ENCODE measurements around the gene DCHS1. TPM values are rescaled to one million over a fixed set of nuclear protein-coding genes. Genes with fewer than 3 reads are reported as not detected.

Gene DCHS1
- total RNA-seq, 4 donors from 2014 or later, result 3.9 to 9.0 (median 6.4) TPM

DNA sequence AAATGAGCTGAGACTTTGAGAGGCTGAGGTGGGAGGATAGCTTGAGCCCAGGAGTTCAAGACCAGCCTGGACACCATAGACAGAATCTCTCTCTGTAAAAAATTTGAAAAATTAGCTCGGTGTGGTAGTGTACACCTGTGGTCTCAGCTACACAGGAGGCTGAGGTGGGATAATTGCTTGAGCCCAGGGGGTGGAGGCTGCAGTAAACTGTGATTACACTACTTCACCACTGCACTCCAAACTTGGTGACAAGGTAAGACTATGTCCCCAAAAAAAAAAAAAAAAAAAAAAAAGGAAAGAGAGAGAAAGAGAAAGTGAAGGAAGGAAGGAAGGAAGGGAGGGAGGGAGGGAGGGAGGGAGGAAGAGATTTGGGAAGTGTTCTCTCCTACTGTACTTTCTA is 77.5 kb downstream of the DCHS1 start:
- TF ChIP-seq EP300 (IDR thresholded peaks at IDR 0.05) (no peak), POLR2AphosphoS5 (IDR thresholded peaks at IDR 0.05) (no peak), POLR2A (IDR thresholded peaks at IDR 0.05) (no peak)
- TF ChIP-seq, protein P1, sequence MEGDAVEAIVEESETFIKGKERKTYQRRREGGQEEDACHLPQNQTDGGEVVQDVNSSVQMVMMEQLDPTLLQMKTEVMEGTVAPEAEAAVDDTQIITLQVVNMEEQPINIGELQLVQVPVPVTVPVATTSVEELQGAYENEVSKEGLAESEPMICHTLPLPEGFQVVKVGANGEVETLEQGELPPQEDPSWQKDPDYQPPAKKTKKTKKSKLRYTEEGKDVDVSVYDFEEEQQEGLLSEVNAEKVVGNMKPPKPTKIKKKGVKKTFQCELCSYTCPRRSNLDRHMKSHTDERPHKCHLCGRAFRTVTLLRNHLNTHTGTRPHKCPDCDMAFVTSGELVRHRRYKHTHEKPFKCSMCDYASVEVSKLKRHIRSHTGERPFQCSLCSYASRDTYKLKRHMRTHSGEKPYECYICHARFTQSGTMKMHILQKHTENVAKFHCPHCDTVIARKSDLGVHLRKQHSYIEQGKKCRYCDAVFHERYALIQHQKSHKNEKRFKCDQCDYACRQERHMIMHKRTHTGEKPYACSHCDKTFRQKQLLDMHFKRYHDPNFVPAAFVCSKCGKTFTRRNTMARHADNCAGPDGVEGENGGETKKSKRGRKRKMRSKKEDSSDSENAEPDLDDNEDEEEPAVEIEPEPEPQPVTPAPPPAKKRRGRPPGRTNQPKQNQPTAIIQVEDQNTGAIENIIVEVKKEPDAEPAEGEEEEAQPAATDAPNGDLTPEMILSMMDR (IDR thresholded peaks at IDR 0.05), result no peak
- Histone ChIP-seq H3K4me1 (peaks cover 11% of the 10 kb centered on the region), H3K27me3 (no peaks in the 10 kb centered on the region), H3K27ac (no peak overlapping the region), H3K4me3 (no peak overlapping the region), H3K9me3 (peaks cover 4% of the 10 kb centered on the region), H3K36me3 (no peaks in the 10 kb centered on the region)
- no peak for DNase-seq (ENCODE audit: low spot score in 2 of 2)
- WGBS, result 96% methylated on average over 1 of the region's 1 CpG

DNA sequence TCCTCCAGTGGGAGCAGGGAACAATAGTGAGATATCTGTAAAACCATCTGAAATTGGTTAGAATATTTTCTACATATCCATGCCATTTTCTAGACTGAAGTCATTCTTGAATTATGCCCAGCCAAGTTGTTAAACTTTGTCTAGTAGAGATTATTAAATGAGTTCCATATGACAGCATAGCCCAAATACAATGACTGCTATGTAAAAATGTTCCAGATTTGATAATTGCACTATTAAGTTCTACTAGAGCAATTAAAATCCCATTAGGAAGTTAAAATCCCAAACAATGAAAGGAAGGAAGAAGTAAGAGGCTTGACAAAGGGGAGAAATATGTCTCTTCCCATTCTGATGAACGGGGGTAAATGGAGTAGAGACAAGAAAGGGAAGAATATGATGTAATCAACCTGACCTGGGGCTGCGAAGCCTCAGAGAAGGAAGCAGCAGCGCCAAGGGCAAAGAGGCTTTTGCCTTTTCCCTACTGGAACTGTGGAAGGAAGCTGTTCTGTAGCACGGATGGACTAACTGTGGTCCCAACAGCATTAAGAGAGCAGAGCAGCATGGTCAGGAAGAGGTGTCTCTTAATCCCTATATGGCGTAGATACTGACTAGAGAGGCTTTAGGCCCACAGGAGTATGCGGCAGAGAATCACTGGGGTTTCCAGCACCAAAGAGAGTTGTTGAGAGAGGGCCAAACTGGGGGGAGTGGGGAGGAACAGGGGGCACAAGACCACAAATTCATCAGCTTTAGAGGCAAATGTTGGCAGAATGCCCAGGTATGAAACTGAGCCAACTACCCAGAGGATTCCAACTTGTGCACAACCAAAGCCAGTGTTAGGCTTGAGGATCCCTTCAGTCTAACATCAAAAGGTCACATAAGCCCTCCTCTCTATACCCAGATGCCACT is 78.9 kb downstream of the DCHS1 start:
- Histone ChIP-seq H3K36me3 (no peaks in the 10 kb centered on the region), H3K27me3 (no peaks in the 10 kb centered on the region), H3K4me3 (no peak overlapping the region), H3K9me3 (no peaks in the 10 kb centered on the region), H3K4me1 (peaks cover 11% of the 10 kb centered on the region), H3K27ac (peak overlapping the region; percentile 51)
- no peak for TF ChIP-seq POLR2A (IDR thresholded peaks at IDR 0.05)
- TF ChIP-seq, protein P1 (IDR thresholded peaks at IDR 0.05), result no peak
- no peak for TF ChIP-seq EP300 (IDR thresholded peaks at IDR 0.05)
- TF ChIP-seq POLR2AphosphoS5 (IDR thresholded peaks at IDR 0.05), result no peak
- DNase-seq (ENCODE audit: low spot score in 2 of 2), result no peak
- WGBS, result 50% methylated on average over 5 of the region's 6 CpGs

DNA sequence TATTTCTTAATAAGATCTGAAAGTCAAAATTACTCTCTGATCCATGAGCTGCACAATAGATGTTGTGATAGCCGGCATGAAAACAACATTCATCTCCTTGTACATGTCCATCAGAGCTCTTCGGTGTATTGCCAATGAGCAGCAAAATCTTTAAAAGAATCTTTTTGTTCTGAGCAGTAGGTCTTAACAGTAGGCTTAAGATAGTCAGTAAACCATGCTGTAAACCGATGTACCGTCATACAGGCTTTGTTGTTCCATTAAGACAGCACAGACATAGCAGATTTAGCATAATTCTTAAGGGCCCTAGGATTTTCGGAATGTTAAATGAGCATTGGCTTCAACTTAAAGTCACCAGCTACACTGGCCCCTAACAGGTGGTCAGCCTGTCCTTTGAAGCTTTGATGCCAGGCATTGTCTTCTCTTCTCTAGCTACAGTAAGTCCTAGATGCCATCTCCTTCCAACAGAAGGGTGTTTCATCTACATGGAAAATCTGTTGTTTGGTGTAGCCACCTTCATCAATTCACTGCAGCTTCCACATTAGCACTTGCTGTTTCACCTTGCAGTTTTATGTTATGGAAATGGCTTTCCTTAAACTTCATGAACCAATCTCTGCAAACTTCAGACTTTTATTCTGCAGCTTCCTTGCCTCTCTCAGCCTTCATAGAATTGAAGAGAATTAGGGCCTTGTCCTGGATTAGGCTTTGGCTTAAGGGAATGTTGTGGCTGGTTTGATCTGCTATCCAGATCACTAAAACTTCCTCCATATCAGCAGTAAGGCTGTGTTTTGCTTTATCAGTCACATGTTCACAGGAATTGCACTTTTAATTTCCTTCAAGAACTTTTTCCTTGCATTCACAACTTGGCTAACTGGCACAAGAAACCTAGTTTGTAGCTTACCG is 80.5 kb downstream of the DCHS1 start:
- no peaks in the 10 kb centered on the region for H3K27me3 ChIP-seq
- no peak for DNase-seq (ENCODE audit: low spot score in 2 of 2)
- no peak overlapping the region for H3K27ac ChIP-seq
- 83% methylated on average over 6 of the region's 6 CpGs for WGBS
- H3K4me1 ChIP-seq, result peaks cover 11% of the 10 kb centered on the region
- TF ChIP-seq, protein P1 (IDR thresholded peaks at IDR 0.05), result no peak
- no peak for TF ChIP-seq EP300 (IDR thresholded peaks at IDR 0.05)
- TF ChIP-seq POLR2A (IDR thresholded peaks at IDR 0.05), result no peak
- TF ChIP-seq POLR2AphosphoS5 (IDR thresholded peaks at IDR 0.05), result no peak
- H3K36me3 ChIP-seq, result peaks cover 10% of the 10 kb centered on the region
- no peak overlapping the region for H3K4me3 ChIP-seq
- H3K9me3 ChIP-seq, result no peaks in the 10 kb centered on the region

DNA sequence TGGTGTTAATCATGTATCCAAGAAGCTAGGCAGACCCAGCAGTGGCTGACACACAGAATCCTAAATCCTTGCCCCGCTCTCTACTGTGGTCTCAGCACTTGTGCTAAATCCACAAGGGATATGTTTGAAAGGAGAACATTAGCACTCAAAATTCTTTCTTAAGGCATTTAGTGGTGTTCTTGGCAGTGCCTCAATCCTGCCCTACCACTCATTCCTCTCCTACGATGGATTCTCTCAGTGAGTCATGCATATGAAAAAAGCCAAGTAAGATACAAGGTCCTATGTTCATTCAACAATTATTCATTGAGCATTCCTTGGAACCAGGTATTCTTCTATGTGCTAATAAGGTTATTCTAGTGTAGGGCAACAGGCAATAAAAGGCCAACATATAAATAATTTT is 83.4 kb downstream of the DCHS1 start:
- Histone ChIP-seq H3K4me3 (no peak overlapping the region), H3K27me3 (no peaks in the 10 kb centered on the region), H3K4me1 (peaks cover 17% of the 10 kb centered on the region), H3K36me3 (peaks cover 10% of the 10 kb centered on the region), H3K9me3 (no peaks in the 10 kb centered on the region), H3K27ac (no peak overlapping the region)
- 56% methylated on average over 2 of the region's 2 CpGs for WGBS
- no peak for DNase-seq (ENCODE audit: low spot score in 2 of 2)
- no peak for TF ChIP-seq POLR2A (IDR thresholded peaks at IDR 0.05)
- TF ChIP-seq EP300 (IDR thresholded peaks at IDR 0.05), result no peak
- TF ChIP-seq, protein P1 (IDR thresholded peaks at IDR 0.05), result no peak
- no peak for TF ChIP-seq POLR2AphosphoS5 (IDR thresholded peaks at IDR 0.05)
